ENCODE data around the gene PRR18. TPM values are rescaled to one million over a fixed set of nuclear protein-coding genes. Genes with fewer than 3 reads are reported as not detected.

Gene PRR18
- total and polyA plus RNA-seq, 2 donors from 2014 or later, result 0.19 TPM; not detected in 1

DNA sequence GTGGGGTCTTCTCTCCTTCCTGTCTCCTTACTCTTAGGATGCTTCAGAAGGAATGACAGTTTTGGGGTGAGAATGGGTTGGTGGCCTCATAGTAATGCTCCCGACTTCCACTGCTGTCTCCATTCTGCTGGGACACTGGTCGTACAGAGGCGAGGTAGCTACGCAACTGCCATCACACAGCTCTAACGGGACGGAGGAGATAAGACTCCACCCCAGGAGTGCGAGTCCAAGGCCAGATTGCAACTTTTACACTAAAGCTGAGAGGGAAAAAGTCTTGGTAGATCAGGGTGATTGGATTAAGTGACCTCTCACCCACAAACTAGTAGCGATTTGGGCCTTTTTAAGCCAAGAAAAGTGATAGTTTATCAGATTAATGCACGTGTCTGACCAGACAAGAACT, 1.8 kb upstream of the PRR18 start:
- H3K9ac ChIP-seq (ENCODE audit: low read length in 3 of 3), result no peak overlapping the region

GRCh38 chr6:166308769-166309589, 787 bp upstream of the PRR18 start:
- H3K27me3 ChIP-seq (ENCODE audit: control insufficient read depth, insufficient read depth, low read length), result peaks cover 18% of the 10 kb centered on the region
- TF ChIP-seq CTCF (IDR thresholded peaks at IDR 0.05; ENCODE audit: borderline replicate concordance, extremely low read depth, insufficient read depth), result no peak
- intact Hi-C loops (cut with DNase I), result no loop called here
- DNase-seq (no peak), FAIRE-seq (no peak)
- no peak overlapping the region for H3K27ac ChIP-seq (ENCODE audit: low read depth in 2 of 2, low read length in 2 of 2)
- H3K9ac ChIP-seq (ENCODE audit: low read length in 3 of 3), result no peak overlapping the region
- H3K4me3 ChIP-seq (ENCODE audit: low read length in 3 of 3), result peak overlapping the region in 1 of 3 donors; percentile 21
- peaks cover 0 to 6% (median 0%) of the 10 kb centered on the region in 3 donors for H3K4me1 ChIP-seq (ENCODE audit: control insufficient read depth in 2 of 3, insufficient read depth in 2 of 3, low read depth in 1 of 3, low read length in 3 of 3)
- H3K9me3 ChIP-seq (ENCODE audit: control insufficient read depth in 2 of 3, insufficient read depth in 1 of 3, low read length in 3 of 3), result no peaks in the 10 kb centered on the region
- no peaks in the 10 kb centered on the region for H3K36me3 ChIP-seq (ENCODE audit: control insufficient read depth in 2 of 3, insufficient read depth in 3 of 3, low read length in 3 of 3)

More for the DNA sequence above, 1.8 kb upstream of the PRR18 start:
- Histone ChIP-seq H3K27ac (ENCODE audit: low read depth in 2 of 2, low read length in 2 of 2) (no peak overlapping the region), H3K27me3 (ENCODE audit: control insufficient read depth, insufficient read depth, low read length) (peaks cover 18% of the 10 kb centered on the region), H3K9me3 (ENCODE audit: control insufficient read depth in 2 of 3, insufficient read depth in 1 of 3, low read length in 3 of 3) (no peaks in the 10 kb centered on the region), H3K4me3 (ENCODE audit: low read length in 3 of 3) (no peak overlapping the region), H3K36me3 (ENCODE audit: control insufficient read depth in 2 of 3, insufficient read depth in 3 of 3, low read length in 3 of 3) (no peaks in the 10 kb centered on the region), H3K4me1 (ENCODE audit: control insufficient read depth in 2 of 3, insufficient read depth in 2 of 3, low read depth in 1 of 3, low read length in 3 of 3) (peaks cover 0 to 6% (median 0%) of the 10 kb centered on the region in 3 donors)
- intact Hi-C loops (cut with DNase I), result no loop called here
- FAIRE-seq (no peak), DNase-seq (no peak)
- TF ChIP-seq CTCF (IDR thresholded peaks at IDR 0.05; ENCODE audit: borderline replicate concordance, extremely low read depth, insufficient read depth), result no peak

GRCh38 chr6:166307082-166308032, 835 bp downstream of the PRR18 start:
- intact Hi-C loops (cut with DNase I), result no loop called here
- TF ChIP-seq CTCF (IDR thresholded peaks at IDR 0.05; ENCODE audit: borderline replicate concordance, extremely low read depth, insufficient read depth), result no peak
- FAIRE-seq (no peak), DNase-seq (peak in 3 of 5 donors; percentile 35 to 69 (median 56))
- no peak overlapping the region for H3K9ac ChIP-seq (ENCODE audit: low read length in 3 of 3)
- H3K36me3 ChIP-seq (ENCODE audit: control insufficient read depth in 2 of 3, insufficient read depth in 3 of 3, low read length in 3 of 3), result no peaks in the 10 kb centered on the region
- no peaks in the 10 kb centered on the region for H3K9me3 ChIP-seq (ENCODE audit: control insufficient read depth in 2 of 3, insufficient read depth in 1 of 3, low read length in 3 of 3)
- no peak overlapping the region for H3K27ac ChIP-seq (ENCODE audit: low read depth in 2 of 2, low read length in 2 of 2)
- H3K27me3 ChIP-seq (ENCODE audit: control insufficient read depth, insufficient read depth, low read length), result peaks cover 18% of the 10 kb centered on the region
- peak overlapping the region in 1 of 3 donors; percentile 21 for H3K4me3 ChIP-seq (ENCODE audit: low read length in 3 of 3)
- H3K4me1 ChIP-seq (ENCODE audit: control insufficient read depth in 2 of 3, insufficient read depth in 2 of 3, low read depth in 1 of 3, low read length in 3 of 3), result peaks cover 0 to 6% (median 0%) of the 10 kb centered on the region in 3 donors

Data from kidney (tissue), 14 donors.